IMR-90 (cell line): ENCODE results near the gene SSBP3. TPM values are rescaled to one million over a fixed set of nuclear protein-coding genes. Genes with fewer than 3 reads are reported as not detected.
"Not testable (repeated sequence)": the region's sequence is repeated elsewhere in the genome, so short reads cannot be mapped to it uniquely, and the experiment has no call there.

Experiments used
- ATAC-seq: fragments of 200-7000 bp; cut with Tn5 transposase; 2 replicates; pipeline ENCODE4 v1.9.1; 2020; ENCODE audit warnings: low read depth, mild to moderate bottlenecking, moderate library complexity
- BruUV-seq: library from RNA; stranded (reverse); fragments of 400-500 nt; replicated peaks from 2 replicates; lab custom pipeline; 2021; lab: Mats Ljungman, UMichigan
- CTCF ChIA-PET: fragments of 300-600 bp; formaldehyde crosslinking; extraction: SDS; loops from one replicate; lab custom pipeline; 2021; ENCODE audit warnings: antibody characterized with exemption; lab: Yijun Ruan, JAX
- POLR2A ChIA-PET: fragments of 300-600 bp; sonication (Branson Sonifier 250); formaldehyde crosslinking; loops from one replicate; lab custom pipeline; 2022; ENCODE audit warnings: antibody characterized with exemption; ENCODE audit not compliant: unreplicated experiment; lab: Charles Lee
- DNase-seq: peaks from one replicate; pipeline ENCODE4 v3.0.0; 2013
- H2AFZ ChIP-seq: replicated peaks from 2 replicates; pipeline ENCODE3; 2013; ENCODE audit warnings: low read length, mild to moderate bottlenecking; ENCODE audit not compliant: poor library complexity
- H2AK5ac ChIP-seq: 2 replicates; pipeline ENCODE4 v1.6.1; 2013; ENCODE audit warnings: low read depth, low read length, inconsistent platforms
- H2AK9ac ChIP-seq: replicated peaks from 2 replicates; pipeline ENCODE3; 2013; ENCODE audit warnings: mild to moderate bottlenecking, low read depth, low read length, moderate library complexity; ENCODE audit not compliant: poor library complexity
- H2BK120ac ChIP-seq: 2 replicates; pipeline ENCODE4 v1.6.1; 2013; ENCODE audit warnings: low read depth, low read length, inconsistent platforms
- H2BK15ac ChIP-seq: 3 replicates; pipeline ENCODE4 v1.6.1; 2013; ENCODE audit warnings: low read depth, low read length, inconsistent platforms
- H2BK20ac ChIP-seq: 2 replicates; pipeline ENCODE4 v1.6.1; 2013; ENCODE audit warnings: low read depth, mild to moderate bottlenecking, inconsistent platforms, low read length, moderate library complexity
- H2BK5ac ChIP-seq: 2 replicates; pipeline ENCODE4 v1.6.1; 2013; ENCODE audit warnings: mild to moderate bottlenecking, low read depth, low read length, inconsistent platforms; ENCODE audit not compliant: poor library complexity, severe bottlenecking
- H3K14ac ChIP-seq: replicated peaks from 2 replicates; pipeline ENCODE4 v1.6.1; 2013; ENCODE audit warnings: low read depth, low read length, inconsistent platforms
- H3K18ac ChIP-seq: 2 replicates; pipeline ENCODE4 v1.6.1; 2013; ENCODE audit warnings: low read depth, low read length, control low read depth
- H3K23ac ChIP-seq: 2 replicates; pipeline ENCODE4 v1.6.1; 2013; ENCODE audit warnings: low read depth, low read length, inconsistent platforms
- H3K27ac ChIP-seq: 2 replicates; pipeline ENCODE4 v1.5.1; 2013; ENCODE audit warnings: mild to moderate bottlenecking, control low read depth, low read length; ENCODE audit not compliant: insufficient read depth
- H3K27me3 ChIP-seq: 2 replicates; pipeline ENCODE4 v1.6.1; 2013; ENCODE audit warnings: low read length; ENCODE audit not compliant: control insufficient read depth, insufficient read depth
- H3K36me3 ChIP-seq: 2 replicates; pipeline ENCODE4 v1.6.1; 2013; ENCODE audit warnings: low read length, mixed read lengths; ENCODE audit not compliant: control insufficient read depth, insufficient read depth
- H3K4ac ChIP-seq: 2 replicates; pipeline ENCODE4 v1.6.1; 2013; ENCODE audit warnings: low read depth, low read length, inconsistent platforms
- H3K4me1 ChIP-seq: 2 replicates; pipeline ENCODE4 v1.6.1; 2013; ENCODE audit warnings: low read length, mixed read lengths; ENCODE audit not compliant: control insufficient read depth, insufficient read depth
- H3K4me2 ChIP-seq: 2 replicates; pipeline ENCODE4 v1.6.1; 2013; ENCODE audit warnings: low read depth, mild to moderate bottlenecking, control low read depth, low read length, moderate library complexity
- H3K4me3 ChIP-seq: 2 replicates; pipeline ENCODE4 v1.5.1; 2013; ENCODE audit warnings: low read depth, mild to moderate bottlenecking, control low read depth, low read length, moderate library complexity; ENCODE audit not compliant: insufficient read depth
- H3K56ac ChIP-seq: 2 replicates; pipeline ENCODE4 v1.6.1; 2013; ENCODE audit warnings: low read length, inconsistent platforms; ENCODE audit not compliant: insufficient read depth; ENCODE audit errors: extremely low read depth
- H3K79me1 ChIP-seq, 2 experiments: 2 replicates each; pipeline ENCODE4 v1.6.1; 2013; ENCODE audit warnings: low read length in 2 of 2, inconsistent platforms in 1 of 2, low read depth in 1 of 2
- H3K9ac ChIP-seq: 2 replicates; pipeline ENCODE4 v1.6.1; 2013; ENCODE audit warnings: low read depth, low read length, control low read depth
- H3K9me1 ChIP-seq: 2 replicates; pipeline ENCODE4 v1.6.1; 2013; ENCODE audit warnings: low read length, inconsistent platforms; ENCODE audit not compliant: insufficient read depth
- H3K9me3 ChIP-seq: 2 replicates; pipeline ENCODE4 v1.6.1; 2013; ENCODE audit warnings: low read length; ENCODE audit not compliant: control insufficient read depth, insufficient read depth
- H4K20me1 ChIP-seq: 2 replicates; pipeline ENCODE4 v1.6.1; 2013; ENCODE audit warnings: low read length, inconsistent platforms; ENCODE audit not compliant: insufficient read depth
- H4K5ac ChIP-seq: 2 replicates; pipeline ENCODE4 v1.6.1; 2013; ENCODE audit warnings: mild to moderate bottlenecking, low read depth, low read length, control low read depth
- H4K8ac ChIP-seq, 2 experiments: 2 replicates each; pipeline ENCODE4 v1.6.1; 2013; ENCODE audit warnings: low read depth in 2 of 2, low read length in 2 of 2, control low read depth in 1 of 2, inconsistent platforms in 1 of 2
- H4K91ac ChIP-seq: 2 replicates; pipeline ENCODE4 v1.6.1; 2013; ENCODE audit warnings: low read depth, low read length, inconsistent platforms; ENCODE audit not compliant: insufficient read depth
- WGBS, 2 experiments: methylation state at CpG; one replicate each; pipeline versions ENCODE4 v1.1.5 to v1.1.7; 2013; ENCODE audit warnings: missing lambda C conversion rate in 2 of 2; ENCODE audit not compliant: insufficient read length in 1 of 2; ENCODE audit errors: extremely low coverage in 2 of 2; 5-methylcytosine and 5-hydroxymethylcytosine counted together
- dilution Hi-C: fragments of 300-500 bp; cut with HindIII; formaldehyde crosslinking; loops from one replicate; pipeline ENCODE4 v1.14.3; 2018; ENCODE audit warnings: low sequenced_read_pairs; ENCODE audit not compliant: unreplicated experiment
- in situ Hi-C: fragments of 300-500 bp; cut with MboI; formaldehyde crosslinking; loops from 3 replicates; pipeline ENCODE4 v1.14.3; 2019; ENCODE audit warnings: low sequenced_read_pairs, inconsistent platforms, mixed read lengths
- intact Hi-C: fragments of 100-400 bp; cut with micrococcal nuclease; formaldehyde crosslinking; loops from 2 replicates; pipeline ENCODE4 v1.10.0; 2022
- polyA plus RNA-seq, 3 experiments: library from polyadenylated mRNA; depleted of rRNA; stranded (reverse); fragments of >200 nt; gene quantifications; 2 replicates each; pipeline ENCODE4 v1.2.3, GENCODE V29; 2012; ENCODE audit warnings: low replicate concordance in 1 of 3
- total RNA-seq: library from RNA; depleted of rRNA; stranded (reverse); fragments of >200 nt; gene quantifications from 2 replicates; pipeline ENCODE4 v1.2.3, GENCODE V29; 2012

SSBP3 gene
- total and polyA plus RNA-seq, 2 of the 4 experiments (the other 2 are of a cell fraction): 10.9 to 39.6 TPM

- H2BK20ac ChIP-seq, H2AFZ ChIP-seq, H2BK120ac ChIP-seq, H3K4me3 ChIP-seq, H2BK15ac ChIP-seq, H2AK5ac ChIP-seq, H4K5ac ChIP-seq, POLR2A ChIA-PET, H3K9me3 ChIP-seq, DNase-seq, in situ Hi-C loops, H4K8ac ChIP-seq, H3K79me1 ChIP-seq, H3K18ac ChIP-seq, ATAC-seq, CTCF ChIA-PET, H3K23ac ChIP-seq, H3K27me3 ChIP-seq, H3K27ac ChIP-seq, H4K91ac ChIP-seq, dilution Hi-C loops, BruUV-seq, intact Hi-C loops, H3K56ac ChIP-seq, H2BK5ac ChIP-seq, H3K4me2 ChIP-seq, H3K14ac ChIP-seq, H3K9ac ChIP-seq, H4K20me1 ChIP-seq, H3K4ac ChIP-seq, H2AK9ac ChIP-seq: not testable (repeated sequence)
- WGBS, 2 experiments: no CpG with 5 or more reads among the region's 33 CpGs
- Histone ChIP-seq H3K9me1 (peaks cover 15% of the 10 kb centered on the region; the same call in 1 of the 2 replicates), H3K36me3 (peaks cover 20% of the 10 kb centered on the region), H3K4me1 (peaks cover 14% of the 10 kb centered on the region; the same call in 1 of the 2 replicates)
Observed at GRCh38 chr1:54233196-54233595, 173.0 kb downstream of the SSBP3 start.
